Stomach (tissue), 9 donors: ENCODE results near the gene AATK. TPM values are rescaled to one million over a fixed set of nuclear protein-coding genes. Genes with fewer than 3 reads are reported as not detected.

ENCODE experiments used
- DNase-seq, 2 donors: peaks; one replicate each; pipeline versions ENCODE4 v3.0.0 to v3.0.0-alpha.2; 2013 to 2019
- H3K27ac ChIP-seq, 5 donors: fragments of 200-600 bp in 4 of 5; sonication (generic) in 4 of 5; one replicate each; pipeline ENCODE4 v1.5.1; 2013 to 2019; ENCODE audit warnings: mild to moderate bottlenecking in 1 of 5, moderate library complexity in 1 of 5
- H3K27me3 ChIP-seq, 3 donors: fragments of 200-600 bp; sonication (generic); one replicate each; pipeline ENCODE4 v1.5.1; 2017 to 2019; ENCODE audit warnings: mixed run types in 1 of 3
- H3K36me3 ChIP-seq, 4 donors: fragments of 200-600 bp; sonication (generic); 1 replicate in 3 of 4; 2 replicates in 1 of 4; pipeline ENCODE4 v1.5.1; 2016 to 2019
- H3K4me1 ChIP-seq, 4 donors: fragments of 200-600 bp; sonication (generic); one replicate each; pipeline ENCODE4 v1.5.1; 2016 to 2019
- H3K4me3 ChIP-seq, 4 donors: fragments of 200-600 bp; sonication (generic) in 3 of 4; one replicate each; pipeline ENCODE4 v1.5.1; 2016 to 2019; ENCODE audit warnings: mild to moderate bottlenecking in 1 of 4
- H3K9me3 ChIP-seq, 4 donors: fragments of 200-600 bp; sonication (generic); one replicate each; pipeline ENCODE4 v1.5.1; 2016 to 2019
- CTCF ChIP-seq, 7 experiments: fragments of 450-650 bp in 4 of 7; fragments of 200-600 bp in 3 of 7; sonication (generic) in 3 of 7; IDR thresholded peaks; one replicate each; pipeline ENCODE4 v1.5.1; 2016 to 2019; ENCODE audit warnings: antibody characterized with exemption in 7 of 7, control low read depth in 2 of 7, mild to moderate bottlenecking in 1 of 7
- EP300 ChIP-seq: sonication (generic); formaldehyde crosslinking; IDR thresholded peaks from one replicate; pipeline ENCODE4 v1.6.1; 2017; ENCODE audit warnings: antibody characterized with exemption
- POLR2A ChIP-seq, 4 donors: fragments of 450-650 bp; IDR thresholded peaks; one replicate each; pipeline ENCODE4 v1.6.1; 2016; ENCODE audit warnings: antibody characterized with exemption in 4 of 4, control low read depth in 2 of 4, mild to moderate bottlenecking in 1 of 4, moderate library complexity in 1 of 4
- POLR2AphosphoS5 ChIP-seq, 3 donors: sonication (generic); formaldehyde crosslinking; IDR thresholded peaks; one replicate each; pipeline ENCODE4 v1.6.1; 2016; ENCODE audit warnings: antibody characterized with exemption in 3 of 3
- WGBS, 5 donors: extraction: QIAGEN DNeasy Blood & Tissue Kit in 3 of 5; methylation state at CpG; one replicate each; pipeline versions ENCODE4 v1.1.5 to v1.1.7; 2013 to 2018; 5-methylcytosine and 5-hydroxymethylcytosine counted together
- intact Hi-C: fragments of 100-400 bp; cut with DNase I; formaldehyde crosslinking; loops from one replicate; pipeline ENCODE4 v1.15.1; 2023; ENCODE audit warnings: low total_unique reads
- polyA plus RNA-seq, 3 donors: library from polyadenylated mRNA; stranded (reverse); fragments of 200-250 nt; gene quantifications; one replicate each; pipeline ENCODE4 v1.2.3, GENCODE V29; 2013
- total RNA-seq, 5 donors: library from RNA; depleted of rRNA; stranded (reverse); fragments of >200 nt; gene quantifications; one replicate each; pipeline versions ENCODE4 v1.1.0 to v1.2.3, GENCODE V29; 2014 to 2016
- donor health status: healthy with polysubstance abuse.
- donor health status: Bipolar disorder and iron deficiency.
- donor health status: healthy.

Gene AATK
- total and polyA plus RNA-seq, 8 donors: 0.87 to 31.7 (median 7.3) TPM

GRCh38 chr17:81194225-81194760, 28.3 kb upstream of the AATK start:
- no peaks in the 10 kb centered on the region for H3K27me3 ChIP-seq
- 89 to 93% (median 91%) methylated on average over 11 to 21 of the region's 21 CpGs for WGBS, 5 donors
- peaks cover 0 to 91% (median 74%) of the 10 kb centered on the region in 4 donors for H3K36me3 ChIP-seq
- H3K9me3 ChIP-seq: no peaks in the 10 kb centered on the region
- intact Hi-C loops: no loop called here
- no peak overlapping the region for H3K4me3 ChIP-seq
- H3K4me1 ChIP-seq: peaks cover 0 to 7% (median 0%) of the 10 kb centered on the region in 4 donors
- TF ChIP-seq POLR2A (IDR thresholded peaks at IDR 0.05) (no peak), CTCF (IDR thresholded peaks at IDR 0.05) (no peak), POLR2AphosphoS5 (IDR thresholded peaks at IDR 0.05) (no peak), EP300 (no peak)
- H3K27ac ChIP-seq: no peak overlapping the region
- DNase-seq: no peak

GRCh38 chr17:81193470-81194224, 27.6 kb upstream of the AATK start:
- intact Hi-C loops: no loop called here
- Histone ChIP-seq H3K4me1 (peaks cover 0 to 6% (median 0%) of the 10 kb centered on the region in 4 donors), H3K27ac (no peak overlapping the region), H3K27me3 (no peaks in the 10 kb centered on the region), H3K36me3 (peaks cover 0 to 91% (median 71%) of the 10 kb centered on the region in 4 donors), H3K9me3 (no peaks in the 10 kb centered on the region), H3K4me3 (no peak overlapping the region)
- peak in 1 of 2 donors; percentile 78 for DNase-seq
- TF ChIP-seq POLR2A (IDR thresholded peaks at IDR 0.05) (no peak), EP300 (no peak), POLR2AphosphoS5 (IDR thresholded peaks at IDR 0.05) (no peak), CTCF (IDR thresholded peaks at IDR 0.05) (no peak)
- 69 to 86% (median 78%) methylated on average over 32 to 38 of the region's 38 CpGs for WGBS, 5 donors

GRCh38 chr17:81193051-81193410, 27.0 kb upstream of the AATK start:
- intact Hi-C loops: no loop called here
- TF ChIP-seq EP300 (no peak), POLR2AphosphoS5 (IDR thresholded peaks at IDR 0.05) (no peak), POLR2A (IDR thresholded peaks at IDR 0.05) (no peak), CTCF (IDR thresholded peaks at IDR 0.05) (no peak)
- Histone ChIP-seq H3K4me1 (peaks cover 0 to 6% (median 0%) of the 10 kb centered on the region in 4 donors), H3K4me3 (no peak overlapping the region), H3K9me3 (no peaks in the 10 kb centered on the region), H3K36me3 (peaks cover 0 to 88% (median 68%) of the 10 kb centered on the region in 4 donors), H3K27ac (no peak overlapping the region), H3K27me3 (no peaks in the 10 kb centered on the region)
- DNase-seq: no peak
- WGBS, 5 donors: 82 to 93% (median 87%) methylated on average over 12 to 17 of the region's 17 CpGs

- H3K27ac ChIP-seq: no peak overlapping the region
- no peak overlapping the region for H3K4me3 ChIP-seq
- TF ChIP-seq EP300 (no peak), CTCF (IDR thresholded peaks at IDR 0.05) (no peak)
- intact Hi-C loops: no loop called here
- 68 to 89% (median 73%) methylated on average over 17 to 34 of the region's 34 CpGs for WGBS, 5 donors
- peaks cover 0 to 6% (median 0%) of the 10 kb centered on the region in 4 donors for H3K4me1 ChIP-seq
- peaks cover 0 to 83% (median 63%) of the 10 kb centered on the region in 4 donors for H3K36me3 ChIP-seq
- H3K27me3 ChIP-seq: no peaks in the 10 kb centered on the region
- DNase-seq: no peak
- no peaks in the 10 kb centered on the region for H3K9me3 ChIP-seq
These were observed 26.5 kb upstream of the AATK start for GRCh38 chr17:81192386-81193050.
